EH (cell line): Measurements from ENCODE around the gene WDR11.

ENCODE experiments used
- DNase-seq: peaks from one replicate; pipeline ENCODE4 v3.0.0-alpha.2; 2015; ENCODE audit warnings: low read depth

Gene WDR11, protein sequence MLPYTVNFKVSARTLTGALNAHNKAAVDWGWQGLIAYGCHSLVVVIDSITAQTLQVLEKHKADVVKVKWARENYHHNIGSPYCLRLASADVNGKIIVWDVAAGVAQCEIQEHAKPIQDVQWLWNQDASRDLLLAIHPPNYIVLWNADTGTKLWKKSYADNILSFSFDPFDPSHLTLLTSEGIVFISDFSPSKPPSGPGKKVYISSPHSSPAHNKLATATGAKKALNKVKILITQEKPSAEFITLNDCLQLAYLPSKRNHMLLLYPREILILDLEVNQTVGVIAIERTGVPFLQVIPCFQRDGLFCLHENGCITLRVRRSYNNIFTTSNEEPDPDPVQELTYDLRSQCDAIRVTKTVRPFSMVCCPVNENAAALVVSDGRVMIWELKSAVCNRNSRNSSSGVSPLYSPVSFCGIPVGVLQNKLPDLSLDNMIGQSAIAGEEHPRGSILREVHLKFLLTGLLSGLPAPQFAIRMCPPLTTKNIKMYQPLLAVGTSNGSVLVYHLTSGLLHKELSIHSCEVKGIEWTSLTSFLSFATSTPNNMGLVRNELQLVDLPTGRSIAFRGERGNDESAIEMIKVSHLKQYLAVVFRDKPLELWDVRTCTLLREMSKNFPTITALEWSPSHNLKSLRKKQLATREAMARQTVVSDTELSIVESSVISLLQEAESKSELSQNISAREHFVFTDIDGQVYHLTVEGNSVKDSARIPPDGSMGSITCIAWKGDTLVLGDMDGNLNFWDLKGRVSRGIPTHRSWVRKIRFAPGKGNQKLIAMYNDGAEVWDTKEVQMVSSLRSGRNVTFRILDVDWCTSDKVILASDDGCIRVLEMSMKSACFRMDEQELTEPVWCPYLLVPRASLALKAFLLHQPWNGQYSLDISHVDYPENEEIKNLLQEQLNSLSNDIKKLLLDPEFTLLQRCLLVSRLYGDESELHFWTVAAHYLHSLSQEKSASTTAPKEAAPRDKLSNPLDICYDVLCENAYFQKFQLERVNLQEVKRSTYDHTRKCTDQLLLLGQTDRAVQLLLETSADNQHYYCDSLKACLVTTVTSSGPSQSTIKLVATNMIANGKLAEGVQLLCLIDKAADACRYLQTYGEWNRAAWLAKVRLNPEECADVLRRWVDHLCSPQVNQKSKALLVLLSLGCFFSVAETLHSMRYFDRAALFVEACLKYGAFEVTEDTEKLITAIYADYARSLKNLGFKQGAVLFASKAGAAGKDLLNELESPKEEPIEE

DNA sequence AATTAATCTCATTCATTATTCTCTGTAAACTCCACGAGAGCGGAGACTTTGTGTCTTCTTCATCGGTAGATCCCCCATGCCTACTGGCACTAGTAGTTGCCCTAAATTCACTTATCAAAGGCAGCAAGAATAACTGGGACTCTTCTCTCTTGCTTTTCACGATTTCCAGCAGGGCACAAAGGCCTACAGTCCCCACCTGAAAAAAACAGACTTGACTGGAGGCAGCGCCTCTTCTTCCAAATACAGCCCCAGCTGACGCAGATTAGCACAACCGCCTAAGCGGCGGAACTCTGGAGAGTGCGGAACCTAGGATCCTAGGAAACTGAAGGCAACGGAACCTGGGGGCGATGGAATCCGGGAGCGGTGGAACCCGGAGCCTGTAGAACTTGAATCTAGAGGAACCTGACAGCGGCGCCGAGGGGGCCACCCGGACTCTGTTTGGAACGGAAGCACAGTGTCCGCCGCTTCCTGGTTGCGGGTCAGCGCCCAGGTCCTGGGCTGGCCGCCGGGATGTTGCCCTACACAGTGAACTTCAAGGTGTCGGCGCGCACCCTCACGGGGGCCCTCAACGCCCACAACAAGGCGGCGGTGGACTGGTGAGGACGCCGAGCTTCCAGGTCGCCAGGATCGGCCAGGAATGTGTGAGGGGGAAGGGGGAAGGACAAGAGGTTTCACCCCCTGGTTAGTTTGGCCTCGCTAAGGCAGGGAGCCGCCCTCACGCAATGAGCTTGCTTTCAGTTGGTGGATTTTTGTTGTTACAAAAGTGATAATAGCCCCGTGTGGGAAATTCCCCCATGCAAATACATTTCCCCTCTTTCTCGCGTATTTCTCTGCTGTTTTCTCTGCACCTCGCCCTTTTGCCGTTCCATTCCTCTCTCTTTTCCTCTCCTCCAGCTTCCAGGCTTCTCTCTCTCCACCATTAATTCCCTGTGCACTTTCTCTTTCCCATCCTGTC is at the start of gene WDR11:
Gene WDR11 (plus strand): TSS at position 452 of the 955 bp plus-strand sequence. CDS start 59 bp downstream, at position 511.
- DNase-seq, result peak; percentile 92

- DNase-seq, result no peak
Observed at GRCh38 chr10:120802935-120803334, 48.2 kb upstream of the WDR11 start.

- DNase-seq, result no peak
Observed at GRCh38 chr10:120803972-120804371, 47.2 kb upstream of the WDR11 start.

DNA sequence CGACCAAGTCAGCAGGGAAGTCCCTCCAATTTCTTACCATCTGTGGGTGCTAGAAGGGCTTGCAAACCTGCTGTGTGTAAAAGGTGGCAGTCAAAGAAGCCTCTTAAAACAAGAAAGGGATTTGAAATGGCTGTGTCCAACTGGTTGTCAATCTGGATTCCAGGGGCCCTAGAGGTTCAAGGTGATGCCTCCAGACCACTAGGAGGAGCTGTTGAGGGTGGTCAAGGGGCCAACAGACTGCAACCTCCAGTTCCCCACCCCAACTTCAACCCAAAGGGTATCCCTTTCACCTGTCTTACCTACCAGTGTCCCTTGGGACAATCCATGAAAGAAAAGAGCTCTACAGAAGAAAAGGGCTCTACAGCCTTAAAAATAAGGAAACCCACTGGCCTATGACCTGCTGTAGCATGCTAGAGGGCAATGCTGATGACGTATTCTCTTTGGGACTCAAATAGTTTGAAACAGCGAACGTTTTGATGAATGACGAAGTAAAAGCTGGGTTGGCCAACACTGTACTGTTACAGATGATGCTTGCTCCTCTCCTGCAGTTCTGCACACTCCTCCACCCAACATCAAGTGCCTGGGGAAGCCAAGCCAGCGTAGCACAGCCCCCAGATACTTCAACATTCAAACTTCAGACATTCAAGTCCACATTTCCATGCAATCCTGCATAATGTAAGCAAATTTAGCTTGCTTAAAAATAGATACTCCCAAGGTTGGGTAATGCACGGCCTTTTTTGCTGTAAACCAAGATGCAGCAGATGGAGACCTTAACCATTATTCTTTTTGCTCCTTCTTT is 45.9 kb upstream of the WDR11 start:
- DNase-seq, result no peak

DNA sequence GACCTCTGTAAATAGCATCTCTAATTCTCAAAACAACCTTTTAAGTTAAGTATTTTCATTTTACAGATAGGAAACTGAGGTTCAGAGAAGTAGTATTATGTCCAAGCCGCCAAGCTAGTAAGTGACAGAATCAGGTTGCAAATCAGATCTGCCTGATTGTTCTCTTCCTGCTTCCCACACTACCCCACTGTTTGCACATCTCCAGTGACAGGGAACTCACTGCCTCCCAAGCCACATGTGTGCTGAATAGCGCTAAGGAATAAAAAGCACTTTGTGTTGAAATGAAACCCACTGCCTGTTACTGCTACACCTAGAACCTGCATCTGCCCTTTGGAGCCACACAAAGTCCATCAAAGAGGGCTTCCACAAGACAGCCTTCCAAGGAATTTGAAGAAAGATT is 45.1 kb upstream of the WDR11 start:
- no peak for DNase-seq

GRCh38 chr10:120810298-120810697 is 40.9 kb upstream of the WDR11 start:
- no peak for DNase-seq

- DNase-seq, result no peak
Observed at GRCh38 chr10:120813085-120813484, 38.1 kb upstream of the WDR11 start.

GRCh38 chr10:120818301-120818700 is 32.9 kb upstream of the WDR11 start:
- no peak for DNase-seq

DNA sequence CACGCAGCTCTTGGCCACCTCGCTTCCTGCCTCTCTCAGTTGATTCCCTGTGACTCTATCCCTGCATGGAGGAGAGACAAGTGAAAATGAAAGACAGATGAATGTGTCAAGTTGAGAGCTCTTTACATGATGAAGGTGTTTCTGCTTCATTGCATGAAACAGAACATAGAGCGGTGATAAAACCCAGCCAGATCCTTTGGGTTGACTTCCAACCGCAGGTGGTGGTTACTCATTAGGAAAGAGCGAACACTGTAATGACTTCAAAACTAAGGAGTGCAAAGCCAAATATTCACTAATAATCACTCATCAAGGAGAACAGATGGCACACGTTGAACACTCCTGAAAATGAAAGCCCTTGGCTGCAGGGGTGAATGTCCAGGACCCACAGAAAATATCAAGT is 31.8 kb upstream of the WDR11 start:
- no peak for DNase-seq

DNA sequence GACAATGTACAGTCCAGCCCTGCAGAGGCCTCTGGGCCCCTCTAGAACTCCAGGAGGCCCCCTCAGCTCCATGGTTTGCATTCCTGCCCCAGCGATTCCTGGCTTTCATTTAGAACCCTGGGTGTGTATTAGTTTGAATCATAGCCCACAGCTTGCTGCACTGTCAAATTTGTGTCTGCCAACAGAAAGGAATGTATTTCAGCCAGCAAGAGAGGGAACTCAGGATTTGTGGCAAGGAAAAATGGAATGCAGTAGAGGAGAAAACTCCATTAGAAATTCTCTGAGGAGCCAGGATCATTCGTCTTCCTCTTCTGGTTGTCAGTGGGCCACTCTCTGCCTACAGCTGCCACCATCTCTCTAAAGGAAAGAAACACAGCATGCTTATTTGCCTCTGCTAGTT is 27.9 kb upstream of the WDR11 start:
- no peak for DNase-seq

- DNase-seq, result peak; percentile 6
Observed at GRCh38 chr10:120824881-120825309, 26.3 kb upstream of the WDR11 start.

DNA sequence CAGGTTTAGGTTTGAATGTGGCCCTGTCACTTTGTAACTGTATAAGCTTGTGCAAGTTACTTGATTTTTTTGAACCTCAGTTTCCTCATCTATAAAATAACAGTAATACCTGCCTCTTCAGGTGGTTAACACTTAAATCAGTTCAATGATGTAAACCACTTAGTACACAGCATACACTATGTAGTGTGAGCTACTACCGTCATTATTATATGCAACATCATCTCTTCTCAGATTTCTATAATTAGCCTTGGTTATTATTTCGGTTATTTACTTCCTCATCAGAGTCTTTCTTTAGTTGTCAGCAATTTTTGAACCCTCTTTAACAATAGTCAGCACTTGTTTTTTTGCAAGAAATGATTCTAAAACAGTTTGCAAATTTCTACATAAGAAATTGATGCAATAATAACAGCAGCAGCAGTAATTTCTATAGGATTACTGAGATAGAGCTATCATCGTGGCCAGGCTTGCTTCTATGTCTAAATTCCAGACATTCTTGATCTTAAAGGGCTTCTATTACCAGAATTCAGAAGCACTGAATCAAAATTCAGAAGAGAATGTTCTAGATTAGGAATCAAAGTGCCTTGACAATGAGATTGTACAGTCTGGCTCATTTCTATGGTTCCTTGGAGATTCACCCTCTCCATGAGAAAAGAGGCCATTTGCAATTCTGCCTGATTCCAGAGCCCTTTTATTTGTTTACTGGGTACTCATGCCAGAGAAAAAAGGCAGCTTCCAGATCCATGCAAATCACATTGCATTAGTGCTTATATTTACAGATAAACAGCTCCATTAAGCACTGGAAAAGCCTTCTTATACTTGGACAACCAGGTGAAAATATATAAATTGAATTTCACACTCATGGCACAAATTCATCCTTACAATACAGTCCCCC is 25.0 kb upstream of the WDR11 start:
- no peak for DNase-seq

DNA sequence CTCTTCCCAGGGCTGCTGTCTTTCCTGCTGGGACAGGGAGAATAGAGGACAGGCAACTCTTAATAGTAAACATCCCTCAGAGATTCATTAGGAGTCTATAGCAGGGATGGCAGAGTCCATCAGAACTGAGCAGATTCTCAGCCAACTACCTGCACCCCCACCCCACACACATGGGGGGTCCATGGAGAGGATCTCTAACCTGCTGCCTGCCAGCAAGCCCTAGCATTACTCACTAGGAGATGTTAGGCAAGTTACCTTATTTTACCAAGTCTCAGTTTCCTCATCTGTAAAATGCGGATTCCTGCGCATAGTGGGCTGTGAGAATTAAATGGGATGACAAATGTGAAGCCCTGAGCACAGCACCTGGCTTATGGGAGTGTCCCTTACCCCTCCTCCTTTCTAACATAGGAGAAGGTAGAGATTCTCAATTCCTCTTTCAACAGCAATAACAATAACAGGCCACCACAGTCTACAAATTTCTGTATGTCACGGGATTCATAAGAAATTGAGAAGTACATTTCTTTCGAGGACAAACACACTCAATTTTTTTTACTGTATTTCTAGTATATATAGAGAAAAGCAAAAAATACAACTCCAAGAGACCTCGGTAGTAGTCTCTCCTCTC is 23.8 kb upstream of the WDR11 start:
- DNase-seq, result no peak

DNA sequence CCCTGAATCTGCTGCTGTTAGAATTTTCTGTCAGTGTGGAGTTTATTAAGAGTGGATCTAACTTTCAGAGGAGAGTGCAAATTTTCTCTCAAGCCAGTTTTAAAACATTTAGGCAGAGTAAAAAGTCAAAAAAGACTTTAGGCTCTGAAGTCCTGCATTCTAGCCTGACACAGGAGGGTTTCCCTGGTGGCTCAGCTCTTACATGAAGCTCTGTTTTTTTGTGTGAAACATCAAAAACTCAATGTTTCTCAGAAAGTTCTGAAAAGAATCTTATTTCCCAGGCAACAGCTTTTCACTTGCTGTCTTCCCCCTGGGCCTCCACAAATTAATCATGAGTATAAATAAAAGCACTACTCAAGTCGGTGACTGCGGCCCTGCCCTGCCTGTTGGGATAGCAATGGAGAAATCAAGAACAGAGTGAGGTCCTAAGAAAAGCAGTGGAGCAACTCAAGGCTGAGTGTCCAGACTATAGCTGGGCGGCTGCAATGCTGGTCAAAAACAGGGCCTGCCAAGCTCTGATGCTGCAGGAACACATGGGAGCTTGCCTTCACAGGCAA is 22.3 kb upstream of the WDR11 start:
- DNase-seq, result no peak

DNA sequence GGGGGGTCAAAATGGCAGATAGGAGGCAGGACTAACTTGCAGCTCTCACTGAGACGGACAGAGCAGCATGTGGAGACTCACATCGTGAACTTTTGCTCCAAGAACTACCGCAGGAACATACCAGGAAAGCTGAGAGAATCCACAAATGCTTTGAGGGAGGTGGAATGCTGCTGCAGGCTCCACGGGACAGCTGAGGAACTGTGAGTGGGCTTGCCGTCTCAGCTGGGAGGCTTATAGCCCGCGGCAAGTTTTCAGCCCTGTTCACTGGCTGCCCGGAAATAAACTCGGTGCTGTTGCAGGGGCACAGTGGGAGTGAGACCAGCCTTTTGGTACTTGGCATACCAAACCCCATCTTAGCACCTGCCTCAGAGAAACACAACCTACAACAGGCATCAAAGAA is 19.1 kb upstream of the WDR11 start:
- no peak for DNase-seq

DNA sequence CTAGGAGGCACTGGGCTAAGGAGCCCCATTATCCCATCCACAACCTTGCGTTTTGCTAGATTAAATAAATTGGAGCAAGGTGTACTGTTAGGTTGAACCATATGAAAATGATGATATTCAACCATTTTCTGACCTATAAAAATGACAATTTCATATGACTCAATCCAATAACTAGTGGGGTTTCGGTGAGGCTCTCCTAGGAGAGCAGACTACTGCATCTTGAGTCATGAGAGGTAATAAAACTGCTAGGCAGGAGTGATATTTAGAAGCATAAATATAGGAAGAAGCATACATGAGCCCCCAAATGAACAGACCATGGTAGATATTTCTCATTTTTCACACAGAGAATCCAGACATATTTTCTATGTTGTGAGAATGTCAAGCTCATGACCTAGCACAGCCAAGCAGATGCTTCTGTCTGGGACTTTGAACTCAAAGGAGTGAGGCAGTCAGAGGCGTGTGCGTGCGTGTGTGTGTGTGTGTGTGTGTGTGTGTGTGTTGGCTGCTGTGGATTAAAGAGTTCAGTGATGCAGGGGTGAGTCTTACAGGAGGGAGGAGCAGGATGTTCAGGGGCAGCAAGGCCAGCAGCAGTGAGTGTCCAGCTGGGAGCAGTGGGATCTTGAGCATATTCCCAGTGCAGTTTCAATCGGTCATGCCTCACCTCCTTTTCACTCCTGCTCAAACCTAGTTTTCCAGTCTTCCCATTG is 17.8 kb upstream of the WDR11 start:
- no peak for DNase-seq

DNA sequence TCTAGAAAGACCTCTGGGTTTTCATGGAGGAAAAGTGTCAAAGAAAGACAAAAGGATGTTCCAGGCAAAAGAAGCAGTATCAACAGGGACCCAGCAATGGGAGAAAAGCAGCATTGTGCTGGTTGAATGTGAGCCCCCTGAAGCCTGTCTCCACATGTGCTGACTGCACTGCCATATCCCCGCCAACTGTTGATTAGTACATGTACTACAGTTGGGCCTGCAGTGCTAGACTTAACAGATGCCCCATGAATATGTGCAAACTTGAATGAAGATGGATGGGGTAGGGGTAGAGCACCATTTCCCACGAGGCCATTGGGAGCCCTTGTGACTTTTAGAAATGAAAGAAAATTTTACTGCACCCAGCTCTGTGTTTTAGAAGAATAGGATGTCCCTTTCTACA is 15.6 kb upstream of the WDR11 start:
- no peak for DNase-seq

GRCh38 chr10:120838941-120839340 is 12.2 kb upstream of the WDR11 start:
- DNase-seq, result no peak
